GM12878 (cell line): ENCODE data around the gene ADGRD1. TPM values are rescaled to one million over a fixed set of nuclear protein-coding genes. Genes with fewer than 3 reads are reported as not detected.

Experiments used
- CBFB ChIP-seq: IDR thresholded peaks from 2 replicates; pipeline ENCODE4 v1.6.1; 2016; ENCODE audit warnings: antibody characterized with exemption, low read depth
- NBN ChIP-seq: fragments of 450-650 bp; IDR thresholded peaks from 2 replicates; pipeline ENCODE4 v1.6.1; 2016
- RUNX3 ChIP-seq: IDR thresholded peaks from 2 replicates; pipeline ENCODE4 v1.6.1; 2012; ENCODE audit warnings: low read length, inconsistent platforms
- SIX5 ChIP-seq: IDR thresholded peaks from 2 replicates; pipeline ENCODE4 v1.6.1; 2011; ENCODE audit warnings: mild to moderate bottlenecking, low read depth, low read length, moderate library complexity; ENCODE audit not compliant: severe bottlenecking
- TCF12 ChIP-seq: IDR thresholded peaks from 2 replicates; pipeline ENCODE4 v1.6.1; 2011; ENCODE audit warnings: low read depth, mild to moderate bottlenecking, low read length
- USF1 ChIP-seq: IDR thresholded peaks from 2 replicates; pipeline ENCODE4 v1.6.1; 2011; ENCODE audit warnings: borderline replicate concordance, low read depth, mild to moderate bottlenecking, moderate library complexity, mixed read lengths, low read length; ENCODE audit not compliant: insufficient read depth; ENCODE audit errors: extremely low read length
- ZNF687 ChIP-seq: fragments of 450-650 bp; IDR thresholded peaks from 2 replicates; pipeline ENCODE4 v1.6.1; 2017; ENCODE audit warnings: mild to moderate bottlenecking, moderate library complexity
- polyA plus RNA-seq, 11 experiments: library from polyadenylated mRNA; depleted of rRNA in 4 of 11; unstranded in 6 of 11; stranded (reverse) in 5 of 11; fragments of >200 nt; fragmentation: Nextera tagmentation in 4 of 11; fragmentation: Illumina TruSeq in 1 of 11; extraction: Ambion mirVana in 4 of 11; extraction: Trizol in 1 of 11; gene quantifications; 1 replicate in 1 of 11; 2 replicates in 10 of 11; pipeline versions ENCODE4 v1.2.1 to v1.2.3, GENCODE V29; 2011 to 2016; ENCODE audit warnings: inconsistent platforms in 2 of 11, missing spikeins in 2 of 11, low read depth in 1 of 11
- total RNA-seq, 4 experiments: library from RNA; depleted of rRNA in 3 of 4; stranded (reverse); fragments of >200 nt in 3 of 4; fragmentation: Illumina TruSeq in 1 of 4; extraction: Trizol in 1 of 4; gene quantifications; 2 replicates each; pipeline versions ENCODE4 v1.2.1 to v1.2.3, GENCODE V29; 2013 to 2021

The ADGRD1 gene
- total and polyA plus RNA-seq, 10 of the 15 experiments (the other 5 are each of a cell fraction or from before 2014, with no cell fraction given) = 0.15 to 12.7 (median 1.2) TPM

- TF ChIP-seq ZNF687 = no peak
- TF ChIP-seq NBN = no peak
- no peak for TF ChIP-seq SIX5
- no peak for TF ChIP-seq USF1
- TF ChIP-seq RUNX3 = no peak
- no peak for TF ChIP-seq TCF12
- no peak for TF ChIP-seq CBFB
Measured at GRCh38 chr12:131003036-131003715, 49.5 kb downstream of the ADGRD1 start (continued).
